HG03060 (cell line): ENCODE data around the gene KRTAP4-11.
"Not testable (repeated sequence)": the region's sequence is repeated elsewhere in the genome, so short reads cannot be mapped to it uniquely, and the experiment has no call there.

Source experiments
- ATAC-seq: cut with Tn5 transposase; IDR thresholded peaks from one replicate; pipeline ENCODE4 v1.9.1; 2021; ENCODE audit warnings: low read depth, moderate number of reproducible peaks; ENCODE audit not compliant: unreplicated experiment

Gene KRTAP4-11

DNA sequence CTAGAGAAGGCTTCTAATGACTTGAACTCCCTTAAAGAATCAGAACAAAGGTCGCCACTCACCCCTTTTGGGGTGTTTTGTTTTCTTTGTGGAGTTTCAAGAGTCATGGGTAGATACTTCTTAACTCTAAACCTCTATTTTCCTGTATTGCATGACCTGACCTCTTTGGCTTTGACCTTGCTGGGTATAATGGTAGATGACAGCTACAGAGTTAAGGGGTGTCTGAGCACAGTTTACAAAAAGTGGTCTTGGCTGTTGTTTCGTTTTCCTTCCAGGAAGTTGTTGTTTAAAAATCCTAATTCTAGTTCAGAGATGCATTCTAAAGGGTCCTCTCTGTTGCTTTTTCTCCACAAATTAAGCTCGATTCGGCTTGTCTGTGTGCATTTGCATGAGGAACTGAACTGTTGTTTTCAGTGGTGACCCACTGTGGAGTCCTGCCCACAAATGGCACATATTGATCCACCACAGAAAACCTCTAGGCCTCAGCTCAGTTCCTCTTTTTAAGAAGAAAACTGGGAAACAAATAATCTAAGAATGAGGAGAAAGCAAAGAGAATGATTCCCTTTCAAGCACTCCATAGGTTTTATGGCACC lies 29.3 kb downstream of the KRTAP4-11 start:
- not testable (repeated sequence) for ATAC-seq

DNA sequence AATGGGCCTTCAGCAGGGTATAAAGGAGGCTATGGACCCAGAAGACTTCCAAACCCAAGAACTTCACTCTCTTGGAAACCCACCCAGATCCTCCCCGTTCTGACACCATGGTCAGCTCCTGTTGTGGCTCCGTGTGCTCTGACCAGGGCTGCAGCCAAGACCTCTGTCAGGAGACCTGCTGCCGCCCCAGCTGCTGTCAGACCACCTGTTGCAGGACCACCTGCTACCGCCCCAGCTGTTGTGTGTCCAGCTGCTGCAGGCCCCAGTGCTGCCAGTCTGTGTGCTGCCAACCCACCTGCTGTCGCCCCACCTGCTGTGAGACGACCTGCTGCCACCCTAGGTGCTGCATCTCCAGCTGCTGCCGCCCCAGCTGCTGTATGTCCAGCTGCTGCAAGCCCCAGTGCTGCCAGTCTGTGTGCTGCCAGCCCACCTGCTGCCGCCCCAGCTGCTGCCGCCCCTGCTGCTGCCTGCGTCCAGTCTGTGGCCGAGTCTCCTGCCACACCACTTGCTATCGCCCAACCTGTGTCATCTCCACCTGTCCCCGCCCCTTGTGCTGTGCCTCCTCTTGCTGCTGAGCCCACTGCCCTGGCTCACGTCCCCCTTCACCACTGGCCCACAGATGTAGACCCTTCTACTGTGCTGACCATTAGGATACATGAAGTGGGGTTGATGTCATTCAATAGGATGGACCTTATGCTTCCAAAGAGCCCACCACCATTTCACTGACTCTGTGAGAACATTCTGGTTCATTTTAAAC lies 33.9 kb downstream of the KRTAP4-11 start, which contains the start of gene KRTAP4-7:
Gene KRTAP4-7 (plus strand): TSS at position 51 of the 757 bp plus-strand sequence. CDS start 57 bp downstream, at position 108.
- not testable (repeated sequence) for ATAC-seq

GRCh38 chr17:41083427-41083826 lies 34.7 kb downstream of the KRTAP4-11 start:
- not testable (repeated sequence) for ATAC-seq

DNA sequence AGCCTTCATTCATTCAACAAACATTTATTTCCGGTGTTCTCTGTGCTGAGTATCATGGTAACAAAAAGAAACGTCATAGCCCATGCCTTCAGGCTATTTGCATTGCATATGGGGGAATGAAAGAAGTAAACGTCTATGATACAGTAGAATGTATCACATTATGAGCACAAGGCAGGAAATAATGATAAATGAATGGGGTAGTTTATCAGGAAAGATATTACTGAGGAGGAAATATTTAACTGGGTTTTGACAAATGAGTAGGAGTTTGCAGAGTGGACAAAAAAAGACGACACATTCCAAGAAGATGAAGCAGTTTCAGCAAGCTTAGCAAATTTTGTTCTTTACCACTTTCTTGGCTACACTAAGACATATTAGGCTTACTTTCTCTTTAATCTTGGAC lies 35.5 kb downstream of the KRTAP4-11 start:
- no peak for ATAC-seq

GRCh38 chr17:41076788-41077187 lies 41.4 kb downstream of the KRTAP4-11 start:
- no peak for ATAC-seq

DNA sequence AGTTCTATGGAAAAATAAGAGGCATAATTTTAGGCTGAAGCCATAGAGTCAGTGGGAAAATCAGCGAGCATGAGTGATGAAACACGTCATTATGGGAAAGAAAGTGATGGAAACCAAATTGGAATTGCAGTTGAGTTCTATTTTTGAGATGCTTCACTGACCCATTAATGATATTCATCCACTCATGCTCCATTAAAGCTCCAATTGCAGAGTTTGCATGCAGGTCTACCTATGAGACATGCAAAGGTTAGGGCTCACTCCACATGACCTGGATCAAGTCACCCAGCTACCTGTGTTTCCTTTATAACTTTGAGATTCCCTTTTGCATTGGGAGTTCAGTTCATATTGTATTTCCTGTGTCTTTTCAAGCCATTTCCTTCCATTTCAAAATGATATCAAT lies 44.5 kb downstream of the KRTAP4-11 start:
- ATAC-seq = no peak

DNA sequence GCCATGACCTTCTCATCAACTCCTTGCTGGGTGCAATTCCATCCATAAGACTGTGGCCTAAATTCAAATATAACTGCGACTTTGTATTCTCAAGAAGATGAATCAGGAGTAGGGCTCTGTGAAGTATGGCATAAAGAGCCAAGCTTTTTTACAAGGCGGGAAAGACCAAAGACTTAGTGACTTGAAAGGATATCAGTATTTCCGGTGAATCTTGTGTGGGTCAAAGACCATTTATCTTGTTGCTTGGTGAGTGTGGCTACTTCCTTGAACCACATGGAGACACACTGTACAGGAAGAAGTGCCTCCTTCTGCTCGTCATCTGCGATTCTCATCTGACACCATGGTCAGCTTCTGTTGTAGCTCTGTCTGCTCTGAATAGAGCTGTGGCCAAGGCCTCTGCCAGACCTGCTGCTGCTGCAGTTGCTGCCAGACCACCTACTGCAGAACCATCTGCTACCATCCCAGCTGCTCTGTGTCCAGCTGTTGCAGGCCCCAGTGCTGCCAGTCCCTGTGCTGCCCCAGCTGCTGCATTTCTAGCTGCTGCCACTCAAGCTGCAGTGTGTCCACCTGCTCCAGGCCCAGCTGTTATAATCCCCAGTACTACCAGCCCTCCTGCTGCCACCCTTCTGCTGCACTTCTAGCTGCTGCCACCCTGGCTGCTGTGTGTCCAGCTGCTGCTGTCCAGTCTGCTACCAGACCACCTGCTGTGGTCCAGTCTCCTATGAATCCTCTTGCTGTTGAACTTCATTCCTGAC lies 46.4 kb downstream of the KRTAP4-11 start:
- no peak for ATAC-seq

- ATAC-seq = no peak
Measured at GRCh38 chr17:41069031-41069430, 49.1 kb downstream of the KRTAP4-11 start.

GRCh38 chr17:41067281-41067680 lies 50.9 kb downstream of the KRTAP4-11 start:
- ATAC-seq = no peak
